WERI-Rb-1 (cell line): Measurements from ENCODE around the gene CALU.

Source experiments
- DNase-seq: peaks from one replicate; pipeline ENCODE4 v3.0.0-alpha.2; 2020
- H3K27ac ChIP-seq: fragments of 250-450 bp; sonication (Bioruptor Pico); 2 replicates; pipeline ENCODE4 v1.5.1; 2020; ENCODE audit warnings: mild to moderate bottlenecking, moderate library complexity
- H3K27me3 ChIP-seq: fragments of 250-450 bp; sonication (Bioruptor Pico); 2 replicates; pipeline ENCODE4 v1.5.1; 2021; ENCODE audit warnings: mild to moderate bottlenecking, low read depth, moderate library complexity; ENCODE audit not compliant: insufficient read depth, severe bottlenecking
- H3K36me3 ChIP-seq: fragments of 250-450 bp; sonication (Bioruptor Pico); 2 replicates; pipeline ENCODE4 v1.5.1; 2020; ENCODE audit warnings: mild to moderate bottlenecking, moderate library complexity
- H3K4me3 ChIP-seq: 2 replicates; pipeline ENCODE4 v1.5.1; 2011; ENCODE audit warnings: low read depth, mild to moderate bottlenecking, control low read depth, low read length
- H3K9me3 ChIP-seq: fragments of 250-450 bp; sonication (Bioruptor Pico); 2 replicates; pipeline ENCODE4 v1.5.1; 2021; ENCODE audit warnings: mild to moderate bottlenecking, moderate library complexity; ENCODE audit not compliant: severe bottlenecking
- TF ChIP-seq, protein P1 (sequence below): IDR thresholded peaks from 2 replicates; pipeline ENCODE4 v1.5.1; 2011; ENCODE audit warnings: low read depth, mild to moderate bottlenecking, control low read depth, inconsistent platforms, low read length

CALU gene

DNA sequence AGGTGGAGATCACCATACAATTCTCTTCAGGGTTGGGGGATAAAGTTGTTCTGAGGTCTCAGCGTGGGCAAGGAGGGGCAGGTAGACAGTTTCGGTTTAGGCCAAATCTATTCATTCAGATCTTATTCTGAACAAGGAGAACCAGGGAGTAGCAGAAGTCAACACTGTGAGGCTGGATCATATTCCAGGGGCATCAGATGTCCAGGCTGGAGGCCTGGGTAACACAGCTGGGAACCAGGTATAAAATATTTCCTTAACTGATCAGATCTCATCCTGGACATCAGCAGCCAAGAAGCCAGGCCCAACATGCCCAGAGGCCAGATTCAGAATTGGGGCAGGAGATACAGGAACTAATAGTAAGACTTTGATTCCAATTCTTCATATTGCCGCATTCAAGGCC, 71.8 kb downstream of the CALU start:
- TF ChIP-seq, protein P1, sequence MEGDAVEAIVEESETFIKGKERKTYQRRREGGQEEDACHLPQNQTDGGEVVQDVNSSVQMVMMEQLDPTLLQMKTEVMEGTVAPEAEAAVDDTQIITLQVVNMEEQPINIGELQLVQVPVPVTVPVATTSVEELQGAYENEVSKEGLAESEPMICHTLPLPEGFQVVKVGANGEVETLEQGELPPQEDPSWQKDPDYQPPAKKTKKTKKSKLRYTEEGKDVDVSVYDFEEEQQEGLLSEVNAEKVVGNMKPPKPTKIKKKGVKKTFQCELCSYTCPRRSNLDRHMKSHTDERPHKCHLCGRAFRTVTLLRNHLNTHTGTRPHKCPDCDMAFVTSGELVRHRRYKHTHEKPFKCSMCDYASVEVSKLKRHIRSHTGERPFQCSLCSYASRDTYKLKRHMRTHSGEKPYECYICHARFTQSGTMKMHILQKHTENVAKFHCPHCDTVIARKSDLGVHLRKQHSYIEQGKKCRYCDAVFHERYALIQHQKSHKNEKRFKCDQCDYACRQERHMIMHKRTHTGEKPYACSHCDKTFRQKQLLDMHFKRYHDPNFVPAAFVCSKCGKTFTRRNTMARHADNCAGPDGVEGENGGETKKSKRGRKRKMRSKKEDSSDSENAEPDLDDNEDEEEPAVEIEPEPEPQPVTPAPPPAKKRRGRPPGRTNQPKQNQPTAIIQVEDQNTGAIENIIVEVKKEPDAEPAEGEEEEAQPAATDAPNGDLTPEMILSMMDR, result no peak
- no peaks in the 10 kb centered on the region for H3K27me3 ChIP-seq
- H3K36me3 ChIP-seq, result no peaks in the 10 kb centered on the region
- no peak overlapping the region for H3K27ac ChIP-seq
- H3K9me3 ChIP-seq, result no peaks in the 10 kb centered on the region
- no peak for DNase-seq
- H3K4me3 ChIP-seq, result no peak overlapping the region

DNA sequence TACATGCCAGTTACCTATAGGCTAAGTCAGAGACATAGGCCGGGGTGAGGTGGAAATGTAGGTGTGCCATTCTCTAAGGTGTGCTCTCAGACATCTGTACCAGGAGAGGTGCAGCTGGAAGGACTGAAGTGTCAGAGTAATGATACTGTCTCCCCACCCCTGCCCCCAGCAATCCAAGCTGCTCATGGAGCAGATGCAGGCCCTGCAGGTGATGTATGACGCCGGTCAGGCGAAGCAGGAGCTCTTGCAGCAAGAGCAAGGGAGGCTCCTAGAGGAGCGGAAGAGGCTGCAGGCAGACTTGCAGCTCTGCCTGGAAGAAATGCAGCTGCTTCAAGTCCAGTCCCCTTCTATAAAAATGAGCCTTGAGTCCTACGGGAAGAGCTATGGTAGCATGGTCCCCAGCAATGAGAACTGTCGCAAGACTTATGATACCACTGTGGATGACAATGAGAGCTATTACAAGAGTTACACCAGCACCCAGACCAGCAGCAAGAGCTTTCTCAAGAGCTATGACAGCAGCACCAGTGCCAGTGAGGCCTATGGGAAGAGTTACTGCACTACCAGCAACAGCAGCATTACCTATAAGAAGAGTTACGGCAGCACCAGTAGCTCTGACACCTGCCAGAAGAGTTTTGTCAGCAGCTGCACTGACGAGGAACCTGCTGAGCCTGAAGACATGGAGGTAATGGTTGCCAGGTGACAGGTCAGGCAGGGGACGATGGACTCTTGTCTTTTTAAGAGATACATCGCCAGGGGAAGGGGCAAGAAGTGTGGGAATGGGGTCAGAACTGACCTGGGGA, 72.7 kb downstream of the CALU start:
- Histone ChIP-seq H3K4me3 (no peak overlapping the region), H3K9me3 (no peaks in the 10 kb centered on the region), H3K27me3 (no peaks in the 10 kb centered on the region), H3K27ac (no peak overlapping the region), H3K36me3 (no peaks in the 10 kb centered on the region)
- DNase-seq, result no peak
- TF ChIP-seq, protein P1, result no peak

DNA sequence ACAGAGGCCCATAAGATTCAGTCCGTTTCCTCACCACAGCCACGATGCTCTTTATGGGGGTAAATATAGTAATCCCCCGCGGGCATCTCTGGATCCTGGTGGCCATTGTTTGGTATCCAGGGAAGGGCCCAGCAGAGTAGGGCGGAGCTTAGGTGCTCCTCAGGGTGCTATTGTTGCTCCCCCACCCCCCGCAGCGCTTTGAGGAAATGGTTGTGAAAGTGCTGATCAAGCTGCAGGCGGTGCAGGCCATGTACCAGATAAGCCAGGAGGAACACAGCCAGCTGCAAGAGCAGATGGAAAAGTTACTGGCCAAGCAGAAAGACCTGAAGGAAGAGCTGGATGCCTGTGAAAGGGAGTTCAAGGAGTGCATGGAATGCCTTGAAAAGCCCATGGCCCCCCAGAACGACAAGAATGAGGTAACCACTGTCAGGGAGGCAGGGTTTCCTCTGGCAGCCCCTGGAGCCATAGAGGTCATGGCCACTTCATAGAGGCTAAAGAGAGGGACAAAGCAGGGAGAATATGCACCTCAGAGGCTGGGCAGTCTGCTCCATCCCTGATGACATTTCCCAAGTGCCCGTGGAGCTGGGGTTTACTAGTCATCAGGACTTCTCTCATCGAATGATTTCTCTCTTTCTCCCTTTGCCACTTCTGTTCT, 73.5 kb downstream of the CALU start:
- no peaks in the 10 kb centered on the region for H3K27me3 ChIP-seq
- TF ChIP-seq, protein P1, result no peak
- DNase-seq, result no peak
- H3K27ac ChIP-seq, result no peak overlapping the region
- H3K36me3 ChIP-seq, result no peaks in the 10 kb centered on the region
- H3K9me3 ChIP-seq, result no peaks in the 10 kb centered on the region
- H3K4me3 ChIP-seq, result no peak overlapping the region

DNA sequence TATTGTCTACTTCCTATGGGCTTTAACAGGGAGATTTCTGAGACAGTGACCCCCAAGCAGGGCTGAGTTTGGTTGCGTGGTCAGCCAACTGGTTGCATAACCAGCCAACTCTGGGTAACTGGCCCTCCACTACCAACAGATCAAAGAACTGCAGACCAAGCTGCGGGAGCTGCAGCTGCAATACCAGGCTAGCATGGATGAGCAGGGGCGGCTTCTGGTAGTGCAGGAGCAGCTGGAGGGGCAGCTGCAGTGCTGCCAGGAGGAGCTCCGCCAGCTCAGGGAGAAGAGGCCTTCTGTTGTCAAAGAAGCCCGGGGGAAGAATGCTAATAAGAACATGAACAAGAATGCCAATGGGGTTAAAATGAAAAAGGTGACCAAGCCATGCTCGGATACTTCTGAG, 75.3 kb downstream of the CALU start:
- TF ChIP-seq, protein P1, result no peak
- H3K9me3 ChIP-seq, result no peaks in the 10 kb centered on the region
- no peak overlapping the region for H3K27ac ChIP-seq
- H3K36me3 ChIP-seq, result no peaks in the 10 kb centered on the region
- no peak for DNase-seq
- H3K4me3 ChIP-seq, result no peak overlapping the region
- no peaks in the 10 kb centered on the region for H3K27me3 ChIP-seq

DNA sequence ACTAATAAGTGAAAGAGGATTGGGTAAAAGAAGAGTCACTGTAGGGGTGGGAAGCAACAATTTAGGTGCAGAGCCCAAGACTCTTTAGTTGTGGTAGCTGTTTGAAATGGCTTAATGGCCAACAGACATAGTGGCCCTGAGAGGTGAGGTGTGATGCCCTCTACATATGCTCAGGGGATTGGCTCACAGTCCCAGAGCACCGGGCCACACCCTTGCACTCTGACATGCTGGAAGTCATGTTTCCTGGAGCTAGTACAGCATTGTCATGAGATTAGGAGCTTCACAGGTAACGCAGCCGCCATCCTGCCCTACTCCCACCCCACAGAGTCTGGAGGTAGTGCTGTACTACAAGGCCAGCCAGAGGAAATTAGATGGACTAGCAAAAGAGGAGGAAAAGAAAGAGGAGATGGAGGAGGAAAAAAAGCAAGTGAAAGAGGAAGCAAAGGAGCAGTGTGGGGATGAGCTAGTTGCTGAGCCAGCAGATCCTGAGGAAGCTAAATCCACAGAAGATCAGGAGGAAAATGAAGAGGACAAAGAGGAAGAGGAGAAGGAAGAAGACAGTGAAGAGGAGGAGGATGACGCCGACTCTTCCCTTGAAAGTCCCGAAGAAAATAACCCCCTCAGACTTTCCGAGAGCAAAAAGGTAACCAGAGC, 76.3 kb downstream of the CALU start:
- Histone ChIP-seq H3K36me3 (no peaks in the 10 kb centered on the region), H3K27ac (no peak overlapping the region), H3K9me3 (no peaks in the 10 kb centered on the region), H3K27me3 (no peaks in the 10 kb centered on the region), H3K4me3 (no peak overlapping the region)
- DNase-seq, result no peak
- TF ChIP-seq, protein P1, result no peak
